SK-N-SH treated with all-trans-retinoic acid at 6 μM for 48 hours (cell line): Measurements from ENCODE around the gene PRKCE.

ENCODE experiments used
- ATAC-seq: fragments of 200-7000 bp; cut with Tn5 transposase; 3 replicates; pipeline ENCODE4 v1.9.1; 2020; ENCODE audit warnings: mild to moderate bottlenecking, moderate library complexity
- ARNTL ChIP-seq: fragments of 450-650 bp; formaldehyde crosslinking; IDR thresholded peaks from 2 replicates; pipeline ENCODE4 v1.5.0; 2020; ENCODE audit warnings: low read depth, mild to moderate bottlenecking, moderate library complexity, borderline replicate concordance
- BACH2 ChIP-seq: fragments of 250-450 bp; sonication (Bioruptor Pico); IDR thresholded peaks from 2 replicates; pipeline ENCODE4 v1.9.0; 2021; ENCODE audit warnings: mild to moderate bottlenecking, borderline replicate concordance
- CREB5 ChIP-seq: fragments of 250-450 bp; sonication (Bioruptor Pico); IDR thresholded peaks from 2 replicates; pipeline ENCODE4 v1.5.1; 2020; ENCODE audit warnings: low read depth, mild to moderate bottlenecking, moderate library complexity
- CSDC2 ChIP-seq: fragments of 250-450 bp; sonication (Bioruptor Pico); IDR thresholded peaks from 2 replicates; pipeline ENCODE4 v1.5.0; 2020; ENCODE audit warnings: mild to moderate bottlenecking, moderate library complexity
- CSRNP3 ChIP-seq: fragments of 250-450 bp; sonication (Bioruptor Pico); IDR thresholded peaks from 2 replicates; pipeline ENCODE4 v1.5.1; 2021; ENCODE audit warnings: mild to moderate bottlenecking, moderate library complexity
- GLIS3 ChIP-seq: fragments of 250-450 bp; sonication (Bioruptor Pico); IDR thresholded peaks from 2 replicates; pipeline ENCODE4 v1.5.0; 2020; ENCODE audit warnings: mild to moderate bottlenecking, moderate library complexity
- ISL1 ChIP-seq: fragments of 250-450 bp; sonication (Bioruptor Pico); IDR thresholded peaks from 2 replicates; pipeline ENCODE4 v2.1.2; 2022; ENCODE audit warnings: mild to moderate bottlenecking, moderate library complexity
- OSR1 ChIP-seq: fragments of 250-450 bp; sonication (Bioruptor Pico); IDR thresholded peaks from 2 replicates; pipeline ENCODE4 v1.8.0; 2022; ENCODE audit warnings: moderate library complexity, mild to moderate bottlenecking, inconsistent platforms
- PATZ1 ChIP-seq: fragments of 250-450 bp; sonication (Bioruptor Pico); IDR thresholded peaks from 2 replicates; pipeline ENCODE4 v1.8.0; 2020; ENCODE audit warnings: mild to moderate bottlenecking, moderate library complexity, borderline replicate concordance
- POU6F1 ChIP-seq: fragments of 250-450 bp; sonication (Bioruptor Pico); IDR thresholded peaks from 2 replicates; pipeline ENCODE4 v1.8.0; 2021; ENCODE audit warnings: low read depth, mild to moderate bottlenecking, moderate library complexity, borderline replicate concordance
- PPARA ChIP-seq: fragments of 250-450 bp; sonication (Bioruptor Pico); IDR thresholded peaks from 2 replicates; pipeline ENCODE4 v1.5.0; 2020; ENCODE audit warnings: mild to moderate bottlenecking, borderline replicate concordance
- SNAI2 ChIP-seq: fragments of 250-450 bp; sonication (Bioruptor Pico); IDR thresholded peaks from 2 replicates; pipeline ENCODE4 v1.5.0; 2020; ENCODE audit warnings: mild to moderate bottlenecking, moderate library complexity
- TCF4 ChIP-seq: fragments of 250-450 bp; sonication (Bioruptor Pico); IDR thresholded peaks from 2 replicates; pipeline ENCODE4 v1.8.0; 2021; ENCODE audit warnings: mild to moderate bottlenecking, moderate library complexity, borderline replicate concordance
- ZC3H10 ChIP-seq: fragments of 250-450 bp; sonication (Bioruptor Pico); IDR thresholded peaks from 2 replicates; pipeline ENCODE4 v1.5.1; 2021; ENCODE audit warnings: mild to moderate bottlenecking, moderate library complexity
- ZFP3 ChIP-seq: fragments of 250-450 bp; sonication (Bioruptor Pico); IDR thresholded peaks from 2 replicates; pipeline ENCODE4 v1.5.0; 2020; ENCODE audit warnings: mild to moderate bottlenecking, moderate library complexity
- ZFP30 ChIP-seq: fragments of 450-650 bp; formaldehyde crosslinking; IDR thresholded peaks from 2 replicates; pipeline ENCODE4 v1.5.0; 2022; ENCODE audit warnings: mild to moderate bottlenecking, moderate library complexity
- ZNF70 ChIP-seq: fragments of 450-650 bp; formaldehyde crosslinking; IDR thresholded peaks from 2 replicates; pipeline ENCODE4 v1.5.0; 2020; ENCODE audit warnings: mild to moderate bottlenecking, moderate library complexity
- ZNF8 ChIP-seq: fragments of 450-650 bp; formaldehyde crosslinking; IDR thresholded peaks from 2 replicates; pipeline ENCODE4 v1.5.0; 2020; ENCODE audit warnings: mild to moderate bottlenecking, moderate library complexity

The PRKCE gene

GRCh38 chr2:45908316-45909170 is 257.1 kb downstream of the PRKCE start (continued):
- TF ChIP-seq PATZ1 (CRISPR knock-in tag) (no peak), GLIS3 (CRISPR knock-in tag) (no peak), CSDC2 (no peak), POU6F1 (CRISPR knock-in tag) (no peak)
- TF ChIP-seq, all 23 proteins: peak for 0

GRCh38 chr2:45909171-45909565 is 257.7 kb downstream of the PRKCE start:
- TF ChIP-seq CSRNP3 (CRISPR knock-in tag) (no peak), ZFP3 (CRISPR knock-in tag) (no peak), ISL1 (CRISPR knock-in tag) (no peak), PPARA (CRISPR knock-in tag) (no peak), CSDC2 (no peak), OSR1 (no peak), ZC3H10 (CRISPR knock-in tag) (no peak), ZNF70 (CRISPR knock-in tag) (no peak), ZNF8 (CRISPR knock-in tag) (no peak), ARNTL (CRISPR knock-in tag) (no peak), SNAI2 (CRISPR knock-in tag) (no peak), POU6F1 (CRISPR knock-in tag) (no peak), ZFP30 (CRISPR knock-in tag) (no peak), BACH2 (CRISPR knock-in tag) (no peak)
- no peak for ATAC-seq

GRCh38 chr2:45909677-45910191 is 258.3 kb downstream of the PRKCE start:
- 0 out of 3 replicates have a peak, but pooled peaks have one; percentile 27 for ATAC-seq
- TF ChIP-seq TCF4 (CRISPR knock-in tag), result no peak
- TF ChIP-seq OSR1, result no peak
- TF ChIP-seq ISL1 (CRISPR knock-in tag), result no peak
- no peak for TF ChIP-seq ZFP3 (CRISPR knock-in tag)

- TF ChIP-seq ARNTL (CRISPR knock-in tag) (no peak), OSR1 (no peak), SNAI2 (CRISPR knock-in tag) (no peak)
- TF ChIP-seq, all 23 proteins: peak for 0
- no peak for ATAC-seq
These were observed 259.1 kb downstream of the PRKCE start for GRCh38 chr2:45910473-45911060.

- ATAC-seq, result no peak
- TF ChIP-seq CREB5 (CRISPR knock-in tag) (no peak), ZNF8 (CRISPR knock-in tag) (no peak), PATZ1 (CRISPR knock-in tag) (no peak), ZFP30 (CRISPR knock-in tag) (no peak), SNAI2 (CRISPR knock-in tag) (no peak)
- TF ChIP-seq, all 23 proteins: peak for 0
These were observed 260.1 kb downstream of the PRKCE start for GRCh38 chr2:45911538-45911937.
